GM18520 (cell line): ENCODE data around the gene KASH5.
"Not testable (repeated sequence)": the region's sequence is repeated elsewhere in the genome, so short reads cannot be mapped to it uniquely, and the experiment has no call there.

Experiments
- ATAC-seq: cut with Tn5 transposase; IDR thresholded peaks from one replicate; pipeline ENCODE4 v1.9.1; 2021; ENCODE audit not compliant: unreplicated experiment

The KASH5 gene

DNA sequence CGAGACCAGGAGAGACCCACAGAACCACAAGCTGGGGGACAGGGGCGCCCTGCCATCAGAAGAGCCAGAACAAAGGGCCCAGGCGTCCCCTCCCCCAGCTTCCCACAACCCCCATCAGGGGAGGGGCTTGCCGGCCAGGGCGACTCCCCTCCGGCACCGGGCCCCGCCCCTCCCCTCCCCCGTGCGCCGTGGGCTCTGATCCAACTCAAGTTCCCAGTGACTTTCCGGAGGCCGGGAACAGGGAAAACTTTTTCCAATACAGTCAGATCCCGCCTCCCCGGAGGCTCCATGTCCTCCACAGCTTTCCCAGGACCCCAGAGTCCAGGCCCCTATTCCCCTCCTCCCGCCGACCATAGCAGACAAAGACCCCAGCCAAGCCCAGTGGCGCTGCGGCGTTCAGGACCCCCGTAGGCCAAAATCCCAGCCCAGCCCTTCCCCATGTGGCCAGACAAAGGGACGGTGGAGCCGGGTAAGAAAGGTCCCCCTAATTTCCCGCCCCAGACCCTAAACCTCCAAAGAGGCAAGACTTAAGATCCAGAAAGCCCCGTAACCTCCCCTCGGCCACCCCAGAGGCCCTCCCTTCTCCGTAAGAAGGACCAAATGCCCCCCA is 26.5 kb upstream of the KASH5 start:
- no peak for ATAC-seq

DNA sequence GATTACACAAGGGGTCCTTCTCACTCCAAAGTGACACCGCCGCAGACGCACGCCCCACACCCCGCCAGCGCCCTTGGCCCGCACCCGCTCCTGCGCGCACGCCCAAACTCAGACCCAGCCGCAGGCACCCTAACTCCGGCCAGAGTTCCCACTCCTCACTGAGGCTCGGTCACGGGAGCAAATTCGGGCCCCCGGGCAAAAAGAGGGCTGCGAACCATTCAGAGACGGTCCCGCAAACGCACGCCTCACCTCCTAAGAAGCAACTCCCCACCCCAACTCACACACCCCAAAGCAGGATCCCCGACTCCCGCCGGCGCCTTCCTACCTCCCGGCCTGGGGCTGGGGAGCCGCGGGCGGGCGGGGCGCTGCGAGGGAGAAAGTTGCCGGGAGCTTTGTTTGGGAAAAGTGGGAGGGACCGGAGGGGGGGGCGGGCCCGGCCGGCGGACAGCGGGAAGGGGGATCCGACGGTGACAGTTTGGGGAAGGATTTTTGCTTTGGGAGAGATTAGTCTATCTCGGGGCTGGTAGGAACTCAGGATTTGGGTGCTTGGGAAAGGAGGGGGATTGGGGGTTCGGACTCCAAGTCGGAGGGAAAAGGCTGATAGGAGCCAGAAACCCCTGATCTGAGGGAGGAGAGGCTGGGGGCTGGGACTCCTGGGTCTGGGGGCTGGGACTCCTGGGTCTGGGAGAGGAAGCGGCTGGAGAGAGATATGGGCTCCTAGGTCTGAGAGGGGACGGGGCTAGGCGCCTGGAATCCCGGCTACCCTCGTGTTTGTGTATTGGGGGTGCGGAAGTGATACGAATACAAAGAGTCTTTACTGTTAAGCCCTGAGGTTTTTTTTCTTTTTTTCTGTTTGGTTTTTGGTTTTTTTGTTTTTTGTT is 25.8 kb upstream of the KASH5 start, which contains the start of gene TEAD2:
TSS of gene TEAD2 (minus strand) at position 369 of the 881 bp plus-strand sequence. CDS start 2,341 bp downstream, outside the sequence.
- ATAC-seq = no peak

DNA sequence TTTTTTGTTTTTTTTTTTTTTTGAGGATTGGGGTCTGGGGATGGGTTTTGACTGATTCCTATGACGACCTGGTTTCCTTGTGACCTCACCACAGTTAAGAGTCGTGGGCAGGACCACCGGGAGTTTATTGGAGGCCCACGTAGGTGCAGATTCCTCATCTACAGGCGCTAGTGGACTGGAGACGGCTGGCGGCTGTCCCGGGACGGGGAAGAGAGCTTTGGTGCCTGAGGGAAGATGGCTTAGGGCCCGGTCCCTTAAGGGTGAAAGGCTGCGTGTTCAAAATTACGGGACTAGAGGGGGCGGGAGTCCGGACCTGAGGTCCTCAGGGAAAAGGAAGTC is 25.2 kb upstream of the KASH5 start:
- ATAC-seq = no peak

DNA sequence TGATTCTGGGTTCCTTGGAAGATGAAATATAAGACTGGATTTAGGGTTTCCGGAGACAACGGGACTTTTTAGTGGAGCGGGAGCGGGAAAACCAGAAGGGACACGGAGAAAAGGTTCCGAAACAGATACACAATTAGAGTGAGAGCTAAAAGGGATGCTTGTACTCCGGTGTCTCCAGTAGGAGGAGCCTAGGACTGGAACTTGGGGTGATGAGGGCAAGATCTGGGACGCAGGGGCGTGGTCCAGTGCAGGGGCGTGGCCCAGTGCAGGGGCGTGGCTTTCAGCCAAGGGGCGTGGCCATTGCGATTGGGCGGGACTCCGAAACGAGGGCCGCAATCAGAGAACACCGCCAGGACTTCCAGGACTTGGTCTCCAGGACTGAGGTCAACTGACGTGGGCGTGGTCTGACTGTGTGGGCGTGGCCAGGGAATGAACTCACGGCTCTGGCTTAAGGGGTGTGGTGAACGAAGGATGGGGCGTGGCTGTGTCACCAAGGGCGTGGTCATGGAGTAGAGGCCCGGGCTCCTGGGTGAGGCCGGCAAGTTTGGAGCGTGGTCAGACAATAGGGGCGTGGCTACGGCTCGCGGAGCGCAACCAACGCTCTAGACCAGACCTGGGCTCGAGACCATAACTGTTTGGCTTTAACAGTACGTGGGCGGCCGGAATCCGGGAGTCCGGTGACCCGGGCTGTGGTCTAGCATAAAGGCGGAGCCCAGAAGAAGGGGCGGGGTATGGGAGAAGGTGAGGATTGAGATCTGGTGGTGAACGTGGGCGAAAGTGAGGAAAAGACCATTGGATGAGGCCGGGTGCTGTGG is 24.6 kb upstream of the KASH5 start, which contains the start of gene DKKL1:
TSS of gene DKKL1 (plus strand) at position 610 of the 815 bp plus-strand sequence. CDS start at position 732, 122 bp downstream.
- no peak for ATAC-seq

DNA sequence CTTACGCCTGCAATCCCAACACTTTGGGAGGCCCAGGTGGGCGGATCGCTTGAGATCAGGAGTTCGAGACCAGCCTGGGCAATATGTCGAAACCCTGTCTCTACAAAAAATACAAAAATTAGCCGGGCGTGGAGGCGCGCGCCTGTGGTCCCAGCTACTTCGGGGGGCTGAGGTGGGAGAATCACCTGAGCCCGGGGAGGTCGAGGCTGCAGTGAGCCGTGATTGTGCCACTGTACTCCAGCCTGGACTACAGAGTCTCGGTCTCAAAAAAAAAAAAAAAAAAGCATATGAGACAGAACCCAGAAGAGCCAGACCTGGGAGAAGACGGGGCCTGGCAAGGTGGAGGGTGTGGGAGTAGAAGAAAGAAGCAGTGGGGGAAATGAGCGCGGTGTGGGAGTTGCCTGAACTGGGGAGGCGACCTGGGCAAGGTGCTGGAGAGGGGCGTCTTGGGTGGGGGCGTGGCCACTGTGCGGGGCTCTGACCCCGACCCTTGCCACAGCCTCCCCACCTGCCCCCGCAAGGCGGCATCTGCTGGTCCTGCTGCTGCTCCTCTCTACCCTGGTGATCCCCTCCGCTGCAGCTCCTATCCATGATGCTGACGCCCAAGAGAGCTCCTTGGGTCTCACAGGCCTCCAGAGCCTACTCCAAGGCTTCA is 23.8 kb upstream of the KASH5 start:
- no peak for ATAC-seq

DNA sequence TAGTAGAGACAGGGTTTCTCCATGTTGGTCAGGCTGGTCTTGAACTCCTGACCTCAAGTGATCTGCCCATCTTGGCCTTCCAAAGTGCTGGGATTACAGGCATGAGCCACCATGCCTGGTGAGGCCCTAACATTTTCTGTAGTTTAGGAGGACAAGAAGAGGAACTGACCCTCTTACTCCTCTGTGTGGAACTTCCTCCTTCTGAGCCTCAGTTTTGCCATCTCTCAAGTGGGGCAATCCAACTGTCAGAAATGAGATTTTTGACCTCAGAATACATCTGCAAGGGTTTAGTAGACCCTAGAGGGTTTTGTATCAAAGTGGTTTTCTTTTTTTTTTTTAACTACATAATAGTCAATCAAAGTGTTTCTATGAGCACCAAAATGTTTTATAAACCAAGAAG is 21.9 kb upstream of the KASH5 start:
- ATAC-seq = no peak

DNA sequence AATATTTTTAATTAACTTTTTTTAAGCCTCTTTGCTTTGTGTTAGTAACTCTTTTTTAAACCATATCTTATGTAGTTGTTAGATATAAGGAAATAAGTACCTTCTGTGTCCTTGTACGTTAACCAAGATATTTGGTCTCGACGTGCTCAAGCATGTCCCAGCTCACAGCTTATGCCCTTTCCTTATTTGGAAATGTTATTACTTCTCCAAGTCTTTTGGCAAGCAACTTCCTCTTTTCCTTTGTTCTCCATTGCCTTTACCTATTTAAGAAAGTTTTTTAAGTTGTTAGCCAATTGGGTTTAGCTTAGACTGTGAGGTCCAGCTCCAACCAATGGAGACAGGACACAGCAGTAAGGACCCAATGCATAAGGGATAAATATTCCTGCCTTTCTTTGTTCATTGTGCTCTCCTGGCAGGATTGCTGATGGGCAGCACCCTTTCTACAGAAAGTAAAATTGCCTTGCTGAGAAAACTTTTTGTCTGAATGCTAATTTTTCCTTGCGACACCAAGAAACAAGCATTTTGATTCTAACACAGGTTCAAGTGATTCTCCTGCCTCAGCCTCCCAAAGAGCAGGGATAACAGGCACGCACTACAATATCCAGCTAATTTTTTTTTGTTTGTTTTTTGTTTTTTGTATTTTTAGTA is 19.2 kb upstream of the KASH5 start:
- ATAC-seq = no peak

DNA sequence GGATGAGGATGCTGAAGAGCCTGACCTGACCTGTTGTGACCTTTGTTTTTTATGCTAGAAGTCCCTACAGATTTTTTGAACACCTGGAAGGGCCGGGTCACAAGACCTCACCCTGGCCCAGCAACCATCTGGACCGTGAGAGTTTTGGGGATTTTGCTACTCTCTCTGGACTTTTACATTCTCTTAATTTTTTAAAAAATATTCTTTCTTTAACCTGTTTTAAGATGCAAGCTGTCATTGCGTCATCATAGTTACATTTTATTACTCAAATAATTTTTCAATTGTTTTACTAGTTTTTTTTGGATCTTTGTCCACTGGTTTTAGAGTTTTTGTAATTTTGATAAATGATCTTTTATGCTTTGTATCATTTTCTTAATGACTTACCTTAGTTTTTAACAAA is 16.9 kb upstream of the KASH5 start:
- no peak for ATAC-seq

DNA sequence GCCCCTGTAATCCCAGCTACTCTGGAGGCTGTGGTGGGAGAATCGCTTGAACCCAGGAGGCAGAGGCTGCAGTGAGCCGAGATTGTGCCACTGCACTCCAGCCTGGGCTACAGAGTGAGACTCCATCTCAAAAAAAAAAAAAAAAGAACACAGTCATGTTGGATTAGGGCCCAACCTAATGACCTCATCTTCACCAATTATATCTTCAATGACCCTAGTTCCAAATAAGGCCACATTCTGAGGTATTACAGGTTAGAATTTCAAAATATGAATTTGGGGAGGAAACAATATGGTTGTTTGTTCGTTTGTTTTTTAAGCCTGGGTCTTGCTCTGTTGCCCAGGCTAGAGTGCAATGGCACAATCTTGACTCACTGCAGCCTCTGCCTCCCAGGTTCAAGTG is 14.9 kb upstream of the KASH5 start:
- ATAC-seq = not testable (repeated sequence)

DNA sequence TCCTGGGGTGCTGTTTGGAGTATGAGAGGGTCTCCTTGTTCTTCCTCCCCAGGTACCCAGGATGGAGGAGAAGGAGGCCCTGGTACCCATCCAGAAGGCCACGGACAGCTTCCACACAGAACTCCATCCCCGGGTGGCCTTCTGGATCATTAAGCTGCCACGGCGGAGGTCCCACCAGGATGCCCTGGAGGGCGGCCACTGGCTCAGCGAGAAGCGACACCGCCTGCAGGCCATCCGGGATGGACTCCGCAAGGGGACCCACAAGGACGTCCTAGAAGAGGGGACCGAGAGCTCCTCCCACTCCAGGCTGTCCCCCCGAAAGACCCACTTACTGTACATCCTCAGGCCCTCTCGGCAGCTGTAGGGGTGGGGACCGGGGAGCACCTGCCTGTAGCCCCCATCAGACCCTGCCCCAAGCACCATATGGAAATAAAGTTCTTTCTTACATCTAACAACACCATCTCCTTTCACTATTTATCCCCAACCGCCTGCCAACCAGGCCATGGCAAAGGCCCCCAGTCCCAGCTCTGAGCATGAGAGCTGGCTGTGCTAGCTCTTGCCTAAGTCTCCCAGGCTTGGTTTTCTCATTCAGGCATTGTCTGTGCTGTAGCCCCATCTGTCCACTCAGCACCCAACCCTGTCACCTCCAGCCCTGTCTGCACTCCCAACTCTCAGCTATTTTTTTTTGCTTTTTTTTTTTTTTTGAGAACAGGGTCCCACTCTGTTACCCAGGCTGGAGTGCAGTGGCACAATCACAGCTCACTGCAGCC is 13.2 kb upstream of the KASH5 start:
- no peak for ATAC-seq

DNA sequence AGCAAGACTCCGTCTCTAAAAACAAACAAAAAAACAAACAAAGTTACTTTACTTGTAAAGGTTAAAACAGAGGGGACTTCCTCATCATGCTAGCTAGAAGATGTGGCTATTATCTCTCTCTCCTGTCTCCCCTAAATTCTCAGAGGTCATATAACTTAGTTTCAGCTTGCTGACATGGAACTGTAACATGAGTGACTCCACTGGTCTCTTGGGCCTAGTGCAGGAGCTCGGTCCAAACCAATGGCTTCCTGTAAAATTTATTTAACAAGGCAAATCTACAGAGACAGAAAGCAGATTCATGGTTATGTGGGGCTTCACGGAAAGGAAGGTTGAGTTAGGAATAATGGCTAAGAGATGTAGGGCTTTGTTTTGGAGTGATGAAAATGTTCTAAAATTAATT is 9.5 kb upstream of the KASH5 start:
- ATAC-seq = no peak

DNA sequence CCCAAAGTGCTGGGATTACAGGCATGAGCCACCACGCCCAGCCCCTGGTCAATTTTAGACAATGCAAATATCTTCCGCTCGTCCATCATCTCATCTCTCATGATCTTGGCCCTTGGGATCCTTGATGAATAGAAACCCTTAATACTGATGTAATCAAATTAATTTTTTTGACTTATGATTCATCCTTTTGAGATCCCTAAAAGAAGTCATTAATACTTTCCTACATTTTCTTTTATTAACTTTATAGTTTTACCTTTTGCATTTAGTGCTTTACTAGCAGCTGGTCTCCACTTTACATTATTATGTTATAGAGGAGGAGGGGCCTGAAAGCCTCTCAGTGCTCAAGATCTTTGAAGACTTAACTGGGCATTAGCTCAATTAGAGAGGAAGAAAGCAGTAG is 7.7 kb upstream of the KASH5 start:
- ATAC-seq = no peak

DNA sequence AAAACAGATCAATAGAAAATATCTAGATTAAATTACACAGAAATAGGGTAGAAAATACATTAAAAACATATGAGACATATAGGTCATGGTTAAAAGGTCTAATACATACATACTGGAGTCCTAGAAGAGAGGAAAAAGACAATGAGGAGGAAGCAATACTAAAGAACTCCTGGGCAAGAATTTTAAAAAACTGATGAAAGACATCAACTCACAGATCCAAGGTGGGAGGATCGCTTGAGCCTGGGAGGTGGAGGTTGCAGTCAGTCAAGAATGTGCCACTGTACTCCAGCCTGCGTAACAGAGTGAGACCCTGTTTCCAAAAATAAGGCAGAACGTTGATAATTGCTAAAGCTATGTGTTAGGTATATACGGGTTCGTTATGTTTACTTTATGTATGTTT is 5.4 kb upstream of the KASH5 start:
- no peak for ATAC-seq

DNA sequence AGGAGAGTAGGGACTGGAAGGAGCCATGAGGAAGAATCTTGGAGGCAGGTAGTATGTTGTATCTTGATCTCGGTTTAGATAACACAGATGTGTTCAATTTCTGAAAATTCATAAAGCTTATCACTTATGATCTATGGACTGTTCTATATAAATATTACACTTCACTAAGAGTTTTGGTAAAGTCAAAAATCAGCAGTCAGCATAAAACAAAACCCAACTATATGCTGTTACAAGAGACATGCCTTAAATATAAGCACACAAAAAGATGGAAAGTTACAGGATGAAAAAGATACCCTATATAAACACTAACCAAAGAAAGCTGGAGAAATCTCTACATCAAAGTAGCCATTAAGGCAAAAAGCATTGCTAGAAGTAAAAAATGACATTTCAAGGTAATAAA is 4.5 kb upstream of the KASH5 start:
- ATAC-seq = no peak

DNA sequence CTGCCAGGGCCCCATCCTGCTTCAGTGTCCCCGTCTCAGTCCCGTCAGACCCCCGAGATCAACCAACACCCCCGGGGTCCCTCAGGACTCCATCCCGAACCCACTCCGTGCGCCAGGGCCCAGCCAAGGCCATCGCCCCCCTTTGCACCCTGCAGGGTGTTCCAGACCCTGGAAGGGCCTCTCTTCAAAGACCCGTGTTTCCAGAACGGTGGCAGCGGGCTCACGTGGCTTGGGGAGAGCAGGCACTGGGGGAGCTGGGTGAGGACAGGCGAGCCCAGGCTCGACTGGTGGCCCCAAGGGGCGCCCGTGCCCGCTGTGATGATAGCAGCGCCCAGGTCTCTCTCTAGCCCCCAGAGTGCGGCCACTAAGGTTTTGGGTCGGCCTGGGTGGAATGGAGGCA is 1.4 kb downstream of the KASH5 start:
- ATAC-seq = no peak

DNA sequence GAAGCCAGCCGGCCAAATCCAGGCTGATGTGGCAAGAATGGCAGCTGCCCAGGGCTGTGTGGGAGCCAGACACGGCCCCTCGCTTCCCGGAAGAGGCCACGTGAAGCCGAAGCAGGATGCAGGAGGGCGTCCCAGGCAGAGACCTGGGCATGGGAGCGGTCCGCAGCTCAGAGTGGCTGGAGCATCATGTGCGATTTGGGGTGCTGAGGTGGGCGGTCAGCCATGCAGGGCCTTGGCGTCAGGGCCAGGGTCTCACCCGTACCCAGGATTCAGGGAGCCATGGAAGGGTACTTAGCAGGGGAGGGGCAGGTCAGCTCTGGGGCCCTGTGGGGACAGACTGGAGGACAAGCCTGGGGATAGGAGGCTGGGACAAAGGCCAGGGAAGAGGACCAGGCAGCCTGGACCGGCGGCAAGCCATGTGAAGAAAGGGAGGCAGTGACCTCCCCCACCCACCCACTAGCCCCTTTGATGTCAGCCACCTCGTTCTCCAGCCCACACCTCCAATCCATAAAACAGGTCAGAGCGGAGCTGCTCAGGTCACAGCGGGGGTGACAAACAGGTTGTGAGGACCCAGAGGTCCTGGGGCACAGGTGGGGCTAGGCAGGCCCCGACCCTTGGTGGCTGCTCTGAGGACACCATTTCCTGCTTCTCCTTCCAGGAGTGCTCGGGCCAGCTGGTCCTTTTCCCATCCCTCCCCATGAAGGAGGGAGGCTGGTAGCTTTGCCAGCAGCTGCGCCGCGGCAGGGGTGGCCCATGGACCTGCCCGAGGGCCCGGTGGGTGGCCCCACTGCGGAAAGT is 2.3 kb downstream of the KASH5 start:
- ATAC-seq = no peak

DNA sequence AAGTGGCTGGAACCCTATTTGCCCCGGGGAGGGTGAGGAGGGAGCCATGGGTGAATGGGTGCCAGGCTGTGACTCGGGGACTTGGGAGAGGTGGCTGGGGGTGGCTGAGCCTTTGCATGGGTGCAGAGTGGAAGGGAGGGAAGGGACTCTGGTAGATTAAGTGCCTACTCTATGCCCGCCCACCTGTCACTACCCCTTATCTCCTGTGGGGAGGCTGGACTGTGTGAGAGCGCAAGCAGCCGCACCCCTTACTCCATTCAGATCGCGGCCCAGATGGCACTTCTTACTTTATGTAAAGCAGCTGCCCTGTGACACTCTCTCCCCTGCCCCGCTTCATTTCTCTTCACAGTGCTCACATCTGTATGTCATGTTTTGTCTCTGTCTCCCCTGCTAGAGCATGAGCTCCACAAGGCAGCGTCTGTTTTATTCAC is 2.9 kb downstream of the KASH5 start:
- ATAC-seq = no peak

DNA sequence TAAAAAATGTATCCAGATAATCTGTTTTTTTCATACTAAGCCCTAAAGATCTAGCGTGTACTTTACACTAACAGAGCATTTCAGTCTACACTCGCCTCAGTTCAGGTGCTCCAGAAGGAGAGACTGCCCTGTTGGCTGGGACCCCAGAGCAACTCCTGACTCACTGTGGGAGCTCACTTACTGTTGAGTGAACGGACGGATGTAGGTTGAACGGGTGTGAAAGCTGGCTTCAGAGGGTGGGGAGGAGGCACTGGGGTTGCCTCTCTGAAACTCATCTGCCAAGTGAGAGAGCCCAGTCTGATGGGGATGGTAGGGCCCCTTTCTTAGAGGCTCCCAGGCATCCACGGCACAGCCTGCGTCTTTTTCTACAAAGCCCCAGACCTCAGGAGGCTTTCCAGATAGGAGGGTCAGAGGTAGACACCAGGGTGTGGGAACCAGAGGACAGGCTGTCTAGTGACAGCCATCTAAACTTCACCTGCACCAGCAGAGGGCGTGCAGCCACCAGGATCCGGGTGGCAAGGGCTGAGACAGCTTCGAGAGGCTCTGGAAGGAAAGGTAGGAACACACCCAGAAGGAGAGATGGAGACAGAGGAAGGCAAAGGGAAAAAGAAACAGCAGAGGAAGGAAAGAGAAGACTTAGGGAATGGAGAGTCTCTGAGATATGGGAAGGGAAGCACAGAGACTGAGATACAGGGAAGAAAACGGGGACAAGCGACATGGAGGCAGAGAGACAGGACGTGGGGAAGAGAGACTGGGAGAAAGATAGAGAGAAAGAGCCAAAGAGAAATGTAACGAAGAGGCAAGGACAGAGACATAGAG is 3.7 kb downstream of the KASH5 start:
- peak; percentile 70 for ATAC-seq
